GM12878 (cell line): ENCODE results near the gene COL4A2. TPM values are rescaled to one million over a fixed set of nuclear protein-coding genes. Genes with fewer than 3 reads are reported as not detected.

Source experiments
- ATAC-seq: fragments of 200-7000 bp; cut with Tn5 transposase; 3 replicates; pipeline ENCODE4 v1.9.1; 2020; ENCODE audit warnings: mild to moderate bottlenecking, moderate library complexity
- BruUV-seq: library from RNA; stranded (reverse); fragments of 400-500 nt; replicated peaks from 2 replicates; lab custom pipeline; 2021; lab: Mats Ljungman, UMichigan
- CTCF ChIA-PET: fragments of 300-600 bp; sonication (Branson Sonifier 250); formaldehyde crosslinking; extraction: SDS; loops from one replicate; lab custom pipeline; 2021; ENCODE audit warnings: inconsistent platforms; lab: Yijun Ruan, JAX
- POLR2A ChIA-PET: fragments of 350-600 bp; formaldehyde crosslinking; extraction: SDS; loops from one replicate; lab custom pipeline; 2021; ENCODE audit warnings: inconsistent platforms; lab: Charles Lee
- RAD21 ChIA-PET: fragments of 300-600 bp; sonication (Branson Sonifier 250); formaldehyde crosslinking; loops from one replicate; lab custom pipeline; 2023; ENCODE audit warnings: antibody characterized with exemption; ENCODE audit not compliant: unreplicated experiment; lab: Charles Lee
- SMC1A ChIA-PET: fragments of 300-600 bp; sonication (Branson Sonifier 250); formaldehyde crosslinking; loops from one replicate; lab custom pipeline; 2023; ENCODE audit not compliant: unreplicated experiment, uncharacterized antibody; lab: Charles Lee
- DNase-seq: peaks from one replicate; pipeline ENCODE4 v3.0.0-alpha.2; 2011; ENCODE audit warnings: low read depth, low spot score
- FAIRE-seq: peaks from 3 replicates; lab custom pipeline; 2011; peaks lifted over from hg19 to GRCh38; lab: Jason Lieb, UNC
- H2AFZ ChIP-seq: 2 replicates; pipeline ENCODE4 v1.6.0; 2011; ENCODE audit warnings: low read depth, low read length, control low read depth; ENCODE audit not compliant: control insufficient read depth
- H3K27ac ChIP-seq: 2 replicates; pipeline ENCODE4 v1.5.1; 2011; ENCODE audit warnings: control low read depth; ENCODE audit not compliant: control insufficient read depth, insufficient read depth
- H3K27me3 ChIP-seq, 2 experiments: replicated peaks in 1 of 2; 2 replicates each; pipeline versions ENCODE4 v1.6.0 to v1.6.1; 2011; ENCODE audit warnings: low read length in 1 of 2; ENCODE audit not compliant: control insufficient read depth in 2 of 2, insufficient read depth in 2 of 2
- H3K36me3 ChIP-seq, 2 experiments: 2 replicates each; pipeline ENCODE4 v1.5.1; 2011; ENCODE audit warnings: low read length in 1 of 2; ENCODE audit not compliant: control insufficient read depth in 2 of 2, insufficient read depth in 2 of 2
- H3K4me1 ChIP-seq: 2 replicates; pipeline ENCODE4 v1.6.1; 2011; ENCODE audit warnings: mild to moderate bottlenecking, low read length, moderate library complexity, mixed read lengths; ENCODE audit not compliant: control insufficient read depth, insufficient read depth
- H3K4me2 ChIP-seq: 2 replicates; pipeline ENCODE4 v1.6.0; 2011; ENCODE audit warnings: control low read depth; ENCODE audit not compliant: control insufficient read depth, insufficient read depth
- H3K4me3 ChIP-seq: fragments of 200-600 bp; sonication (generic); 2 replicates; pipeline ENCODE4 v1.5.1; 2016
- H3K79me2 ChIP-seq: 2 replicates; pipeline ENCODE4 v1.6.0; 2011; ENCODE audit warnings: low read length; ENCODE audit not compliant: control insufficient read depth, insufficient read depth
- H3K9ac ChIP-seq: 2 replicates; pipeline ENCODE4 v1.8.0; 2011; ENCODE audit warnings: low read length, control low read depth, mixed read lengths; ENCODE audit not compliant: control insufficient read depth, insufficient read depth
- H3K9me3 ChIP-seq: replicated peaks from 3 replicates; pipeline ENCODE4 v1.5.1; 2011; ENCODE audit warnings: mild to moderate bottlenecking, low read length; ENCODE audit not compliant: control insufficient read depth, insufficient read depth
- H4K20me1 ChIP-seq: 2 replicates; pipeline ENCODE4 v1.6.0; 2011; ENCODE audit not compliant: control insufficient read depth, insufficient read depth
- BRCA1 ChIP-seq: IDR thresholded peaks from 2 replicates; pipeline ENCODE4 v1.6.1; 2011; ENCODE audit warnings: low read depth, low read length, improper control_type of control experiment
- CHD1 ChIP-seq: IDR thresholded peaks from 2 replicates; pipeline ENCODE4 v1.6.1; 2012; ENCODE audit warnings: low read depth, low read length, improper control_type of control experiment
- CHD4 ChIP-seq: fragments of 200-600 bp; sonication (generic); IDR thresholded peaks from 2 replicates; pipeline ENCODE4 v1.6.1; 2016; ENCODE audit warnings: mild to moderate bottlenecking
- IKZF1 ChIP-seq: fragments of 450-650 bp; conservative IDR thresholded peaks from 2 replicates; pipeline ENCODE4 v1.6.1; 2017; ENCODE audit warnings: antibody characterized with exemption, mild to moderate bottlenecking
- PAX5 ChIP-seq: IDR thresholded peaks from 2 replicates; pipeline ENCODE4 v1.6.1; 2011; ENCODE audit warnings: low read depth, low read length, borderline replicate concordance
- POLR2A ChIP-seq: IDR thresholded peaks from 2 replicates; pipeline ENCODE4 v1.6.1; 2011; ENCODE audit warnings: low read depth, mild to moderate bottlenecking, low read length
- RAD21 ChIP-seq: IDR thresholded peaks from 2 replicates; pipeline ENCODE4 v1.6.1; 2011; ENCODE audit warnings: mild to moderate bottlenecking, low read depth, low read length, moderate library complexity; ENCODE audit not compliant: insufficient read depth
- ZNF24 ChIP-seq: fragments of 450-650 bp; IDR thresholded peaks from 2 replicates; pipeline ENCODE4 v1.6.1; 2017; ENCODE audit warnings: antibody characterized with exemption, mild to moderate bottlenecking
- WGBS: methylation state at CpG from one replicate; pipeline ENCODE4 v1.1.6; 2016; ENCODE audit warnings: low lambda C conversion rate; ENCODE audit not compliant: insufficient replicate concordance, insufficient coverage; ENCODE audit errors: missing lambda C conversion rate; 5-methylcytosine and 5-hydroxymethylcytosine counted together
- in situ Hi-C: fragments of 300-500 bp; cut with MboI; formaldehyde crosslinking; loops from 9 replicates; pipeline ENCODE4 v1.14.3; 2018; ENCODE audit warnings: mixed read lengths
- intact Hi-C: fragments of 100-400 bp; cut with micrococcal nuclease; formaldehyde crosslinking; loops from one replicate; pipeline ENCODE4 v1.14.2; 2022; ENCODE audit not compliant: unreplicated experiment
- polyA plus RNA-seq, 11 experiments: library from polyadenylated mRNA; depleted of rRNA in 4 of 11; unstranded in 6 of 11; stranded (reverse) in 5 of 11; fragments of >200 nt; fragmentation: Nextera tagmentation in 4 of 11; fragmentation: Illumina TruSeq in 1 of 11; extraction: Ambion mirVana in 4 of 11; extraction: Trizol in 1 of 11; gene quantifications; 1 replicate in 1 of 11; 2 replicates in 10 of 11; pipeline versions ENCODE4 v1.2.1 to v1.2.3, GENCODE V29; 2011 to 2016; ENCODE audit warnings: inconsistent platforms in 2 of 11, missing spikeins in 2 of 11, low read depth in 1 of 11
- total RNA-seq, 4 experiments: library from RNA; depleted of rRNA in 3 of 4; stranded (reverse); fragments of >200 nt in 3 of 4; fragmentation: Illumina TruSeq in 1 of 4; extraction: Trizol in 1 of 4; gene quantifications; 2 replicates each; pipeline versions ENCODE4 v1.2.1 to v1.2.3, GENCODE V29; 2013 to 2021
- TF ChIP-seq, protein P1 (sequence below): fragments of 450-650 bp; formaldehyde crosslinking; IDR thresholded peaks from 2 replicates; pipeline ENCODE4 v1.4.0; 2020; ENCODE audit warnings: mild to moderate bottlenecking, moderate library complexity
- TF ChIP-seq, protein P2 (sequence below): IDR thresholded peaks from 2 replicates; pipeline ENCODE4 v1.6.1; 2011; ENCODE audit warnings: borderline replicate concordance, low read depth, mild to moderate bottlenecking, moderate library complexity, mixed read lengths, low read length; ENCODE audit not compliant: insufficient read depth; ENCODE audit errors: extremely low read length

The COL4A2 gene
- total and polyA plus RNA-seq, 10 of the 15 experiments (the other 5 are each of a cell fraction or from before 2014, with no cell fraction given): 0.16 to 1.6 (median 0.62) TPM; not detected in 3

- TF ChIP-seq, protein P1, sequence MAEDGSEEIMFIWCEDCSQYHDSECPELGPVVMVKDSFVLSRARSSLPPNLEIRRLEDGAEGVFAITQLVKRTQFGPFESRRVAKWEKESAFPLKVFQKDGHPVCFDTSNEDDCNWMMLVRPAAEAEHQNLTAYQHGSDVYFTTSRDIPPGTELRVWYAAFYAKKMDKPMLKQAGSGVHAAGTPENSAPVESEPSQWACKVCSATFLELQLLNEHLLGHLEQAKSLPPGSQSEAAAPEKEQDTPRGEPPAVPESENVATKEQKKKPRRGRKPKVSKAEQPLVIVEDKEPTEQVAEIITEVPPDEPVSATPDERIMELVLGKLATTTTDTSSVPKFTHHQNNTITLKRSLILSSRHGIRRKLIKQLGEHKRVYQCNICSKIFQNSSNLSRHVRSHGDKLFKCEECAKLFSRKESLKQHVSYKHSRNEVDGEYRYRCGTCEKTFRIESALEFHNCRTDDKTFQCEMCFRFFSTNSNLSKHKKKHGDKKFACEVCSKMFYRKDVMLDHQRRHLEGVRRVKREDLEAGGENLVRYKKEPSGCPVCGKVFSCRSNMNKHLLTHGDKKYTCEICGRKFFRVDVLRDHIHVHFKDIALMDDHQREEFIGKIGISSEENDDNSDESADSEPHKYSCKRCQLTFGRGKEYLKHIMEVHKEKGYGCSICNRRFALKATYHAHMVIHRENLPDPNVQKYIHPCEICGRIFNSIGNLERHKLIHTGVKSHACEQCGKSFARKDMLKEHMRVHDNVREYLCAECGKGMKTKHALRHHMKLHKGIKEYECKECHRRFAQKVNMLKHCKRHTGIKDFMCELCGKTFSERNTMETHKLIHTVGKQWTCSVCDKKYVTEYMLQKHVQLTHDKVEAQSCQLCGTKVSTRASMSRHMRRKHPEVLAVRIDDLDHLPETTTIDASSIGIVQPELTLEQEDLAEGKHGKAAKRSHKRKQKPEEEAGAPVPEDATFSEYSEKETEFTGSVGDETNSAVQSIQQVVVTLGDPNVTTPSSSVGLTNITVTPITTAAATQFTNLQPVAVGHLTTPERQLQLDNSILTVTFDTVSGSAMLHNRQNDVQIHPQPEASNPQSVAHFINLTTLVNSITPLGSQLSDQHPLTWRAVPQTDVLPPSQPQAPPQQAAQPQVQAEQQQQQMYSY: no peak
- TF ChIP-seq, protein P2, sequence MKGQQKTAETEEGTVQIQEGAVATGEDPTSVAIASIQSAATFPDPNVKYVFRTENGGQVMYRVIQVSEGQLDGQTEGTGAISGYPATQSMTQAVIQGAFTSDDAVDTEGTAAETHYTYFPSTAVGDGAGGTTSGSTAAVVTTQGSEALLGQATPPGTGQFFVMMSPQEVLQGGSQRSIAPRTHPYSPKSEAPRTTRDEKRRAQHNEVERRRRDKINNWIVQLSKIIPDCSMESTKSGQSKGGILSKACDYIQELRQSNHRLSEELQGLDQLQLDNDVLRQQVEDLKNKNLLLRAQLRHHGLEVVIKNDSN: no peak
These were observed 141.6 kb downstream of the COL4A2 start (continued) for GRCh38 chr13:110448677-110449076.

- H3K9ac ChIP-seq: no peak overlapping the region
- no peaks in the 10 kb centered on the region for H3K79me2 ChIP-seq
- TF ChIP-seq RAD21: no peak
- TF ChIP-seq CHD4: no peak
- TF ChIP-seq CHD1: no peak
- no peak for TF ChIP-seq IKZF1
- TF ChIP-seq PAX5: no peak
- no peak for TF ChIP-seq BRCA1
- no peak for TF ChIP-seq ZNF24
- TF ChIP-seq POLR2A: no peak
- no peaks in the 10 kb centered on the region for H4K20me1 ChIP-seq
- DNase-seq: no peak
- H3K27me3 ChIP-seq: no peaks in the 10 kb centered on the region
- peaks cover 29% of the 10 kb centered on the region for H3K4me1 ChIP-seq
- H3K36me3 ChIP-seq: no peaks in the 10 kb centered on the region
- intact Hi-C loops: loop anchor here (10.0 kb wide), 1 partner anchor 465 kb away; the partner anchor contains the start of gene ANKRD10
- no TSS peak for BruUV-seq
- no peak for FAIRE-seq
- no peak overlapping the region for H3K27ac ChIP-seq
- no peak overlapping the region for H3K4me2 ChIP-seq
- ChIA-PET SMC1A (no interaction called here), RAD21 (no interaction called here), POLR2A (no interaction called here), CTCF (interaction anchor here (1.3 kb wide), 1 partner anchor 228 kb away, joined by 3 read pairs; no protein-coding TSS in a partner anchor)
- no peaks in the 10 kb centered on the region for H3K9me3 ChIP-seq
- 65% methylated on average over 19 of the region's 19 CpGs for WGBS
- no peak overlapping the region for H3K4me3 ChIP-seq
- no peak for ATAC-seq
- H2AFZ ChIP-seq: no peak overlapping the region
- in situ Hi-C loops: loop anchor here (5.0 kb wide), 2 partner anchors 227 to 368 kb away; no protein-coding TSS in a partner anchor
These were observed 142.3 kb downstream of the COL4A2 start for GRCh38 chr13:110449219-110450015.
